WTC11 (cell line): ENCODE measurements around the gene ABTB2. TPM values are rescaled to one million over a fixed set of nuclear protein-coding genes. Genes with fewer than 3 reads are reported as not detected.

Source experiments
- ATAC-seq: fragments of 200-7000 bp; cut with Tn5 transposase; 2 replicates; pipeline ENCODE4 v1.10.0; 2021; ENCODE audit warnings: mild to moderate bottlenecking, moderate library complexity
- CTCF ChIA-PET: fragments of 300-600 bp; sonication (Branson Sonifier 250); formaldehyde crosslinking; loops from one replicate; lab custom pipeline; 2021; ENCODE audit warnings: antibody characterized with exemption; lab: Charles Lee
- POLR2A ChIA-PET: fragments of 350-600 bp; sonication (Branson Sonifier 250); formaldehyde crosslinking; loops from one replicate; lab custom pipeline; 2021; ENCODE audit warnings: antibody characterized with exemption; lab: Charles Lee
- DNase-seq: peaks from one replicate; pipeline ENCODE4 v3.0.0; 2021; ENCODE audit warnings: low spot score
- H3K27ac Mint-ChIP-seq: 2 replicates; pipeline ENCODE4 v1.8.0; 2021; ENCODE audit warnings: mixed read lengths
- H3K27me3 Mint-ChIP-seq: 2 replicates; pipeline ENCODE4 v1.8.0; 2021; ENCODE audit warnings: low read depth, mild to moderate bottlenecking, moderate library complexity, mixed read lengths
- H3K36me3 Mint-ChIP-seq: 2 replicates; pipeline ENCODE4 v1.8.0; 2021; ENCODE audit warnings: mixed read lengths
- H3K4me1 Mint-ChIP-seq: 2 replicates; pipeline ENCODE4 v1.8.0; 2022; ENCODE audit warnings: mixed read lengths
- H3K4me3 Mint-ChIP-seq: 2 replicates; pipeline ENCODE4 v1.8.0; 2021; ENCODE audit warnings: mild to moderate bottlenecking, moderate library complexity, mixed read lengths
- H3K9me3 Mint-ChIP-seq: 2 replicates; pipeline ENCODE4 v1.8.0; 2021; ENCODE audit warnings: mixed read lengths
- ATF2 ChIP-seq: sonication (generic); formaldehyde crosslinking; IDR thresholded peaks from 2 replicates; pipeline ENCODE4 v1.8.1; 2022; ENCODE audit warnings: low read depth, missing genetic modification reagents, borderline replicate concordance
- ATF6 ChIP-seq: sonication (generic); formaldehyde crosslinking; IDR thresholded peaks from 2 replicates; pipeline ENCODE4 v1.8.1; 2023; ENCODE audit warnings: mild to moderate bottlenecking, missing genetic modification reagents
- EMX1 ChIP-seq: fragments of 250-450 bp; sonication (Bioruptor Pico); IDR thresholded peaks from 2 replicates; pipeline ENCODE4 v1.8.0; 2021; ENCODE audit warnings: mild to moderate bottlenecking
- JUN ChIP-seq: sonication (generic); formaldehyde crosslinking; IDR thresholded peaks from 2 replicates; pipeline ENCODE4 v1.8.0; 2023; ENCODE audit warnings: mild to moderate bottlenecking, missing genetic modification reagents
- NR3C1 ChIP-seq: sonication (generic); formaldehyde crosslinking; conservative IDR thresholded peaks from 2 replicates; pipeline ENCODE4 v1.8.1; 2023; ENCODE audit warnings: low read depth, mild to moderate bottlenecking, missing genetic modification reagents
- SMAD4 ChIP-seq: sonication (generic); formaldehyde crosslinking; IDR thresholded peaks from 2 replicates; pipeline ENCODE4 v1.8.0; 2022; ENCODE audit warnings: mild to moderate bottlenecking, missing genetic modification reagents
- SP1 ChIP-seq: sonication (generic); formaldehyde crosslinking; conservative IDR thresholded peaks from 2 replicates; pipeline ENCODE4 v1.8.1; 2022; ENCODE audit warnings: missing genetic modification reagents
- TCF7 ChIP-seq: sonication (generic); formaldehyde crosslinking; IDR thresholded peaks from 2 replicates; pipeline ENCODE4 v1.8.0; 2022; ENCODE audit warnings: mild to moderate bottlenecking, low read depth, missing genetic modification reagents, moderate library complexity
- TEAD4 ChIP-seq: sonication (generic); formaldehyde crosslinking; IDR thresholded peaks from 2 replicates; pipeline ENCODE4 v1.8.0; 2022; ENCODE audit warnings: mild to moderate bottlenecking, missing genetic modification reagents
- ZBTB43 ChIP-seq: sonication (generic); formaldehyde crosslinking; IDR thresholded peaks from 2 replicates; pipeline ENCODE4 v1.8.1; 2023; ENCODE audit warnings: mild to moderate bottlenecking, missing genetic modification reagents
- ZNF263 ChIP-seq: sonication (generic); formaldehyde crosslinking; IDR thresholded peaks from 2 replicates; pipeline ENCODE4 v1.8.1; 2022; ENCODE audit warnings: low read depth, mild to moderate bottlenecking, moderate library complexity, missing genetic modification reagents
- ZNF281 ChIP-seq: sonication (generic); formaldehyde crosslinking; IDR thresholded peaks from 2 replicates; pipeline ENCODE4 v1.8.0; 2023; ENCODE audit warnings: mild to moderate bottlenecking, missing genetic modification reagents
- ZNF532 ChIP-seq: fragments of 250-450 bp; sonication (Bioruptor Pico); IDR thresholded peaks from 2 replicates; pipeline ENCODE4 v1.9.0; 2021; ENCODE audit warnings: mild to moderate bottlenecking, borderline replicate concordance
- total RNA-seq: library from RNA; stranded (reverse); gene quantifications from 3 replicates; pipeline ENCODE4 v1.2.3, GENCODE V29; 2021

ABTB2 gene
- total RNA-seq, 1 experiment from 2014 or later, result 12.8 TPM

GRCh38 chr11:34197256-34197655 lies 160.6 kb downstream of the ABTB2 start (continued):
- TF ChIP-seq ZNF281, result no peak

- CTCF ChIA-PET, result interaction anchor here (0.5 to 4.9 kb wide), 14 partner anchors 9 to 1269 kb away, joined by 3 to 46 read pairs (median 4); partner anchors contain the start of gene ABTB2
- Mint-ChIP-seq H3K27me3 (no peaks in the 10 kb centered on the region), H3K4me3 (no peak overlapping the region), H3K9me3 (no peaks in the 10 kb centered on the region)
- peak; percentile 33 for DNase-seq
- TF ChIP-seq NR3C1 (CRISPR knock-in tag) (no peak), JUN (no peak), ZBTB43 (CRISPR knock-in tag) (no peak), TEAD4 (CRISPR knock-in tag) (no peak), ZNF532 (CRISPR knock-in tag) (no peak), SMAD4 (CRISPR knock-in tag) (no peak), ATF2 (no peak), TCF7 (CRISPR knock-in tag) (no peak), EMX1 (CRISPR knock-in tag) (no peak), ATF6 (CRISPR knock-in tag) (no peak), SP1 (CRISPR knock-in tag) (no peak), ZNF263 (CRISPR knock-in tag) (no peak)
- TF ChIP-seq, all 79 proteins: peak for 0
- peak; percentile 71 for ATAC-seq
- Mint-ChIP-seq H3K27ac (peak overlapping the region; percentile 6; the same call in 1 of the 2 replicates), H3K36me3 (0 out of 2 replicates have a peak, but pooled peaks cover 3% of the 10 kb centered on the region), H3K4me1 (peaks cover 29% of the 10 kb centered on the region)
- POLR2A ChIA-PET, result interaction anchor here (0.8 to 1.7 kb wide), 2 partner anchors 33 to 163 kb away, joined by 3 to 4 read pairs; partner anchors contain the start of gene ABTB2
Measured at GRCh38 chr11:34194576-34195335, 163.1 kb downstream of the ABTB2 start.
